ES-I3 (cell line): ENCODE measurements around the gene HDC.

Experiments
- H3K36me3 ChIP-seq: 2 replicates; pipeline ENCODE4 v1.6.1; 2013; ENCODE audit warnings: mild to moderate bottlenecking, low read length, control low read depth, moderate library complexity; ENCODE audit not compliant: insufficient read depth
- H3K4me1 ChIP-seq: 2 replicates; pipeline ENCODE4 v1.6.1; 2013; ENCODE audit warnings: mild to moderate bottlenecking, control low read depth, low read length; ENCODE audit not compliant: insufficient read depth
- H3K9ac ChIP-seq: 2 replicates; pipeline ENCODE4 v1.6.1; 2013; ENCODE audit warnings: low read depth, mild to moderate bottlenecking, low read length, moderate library complexity
- H3K9me3 ChIP-seq: 2 replicates; pipeline ENCODE4 v1.6.1; 2013; ENCODE audit warnings: mild to moderate bottlenecking, low read length, moderate library complexity; ENCODE audit not compliant: control insufficient read depth, insufficient read depth

The HDC gene

GRCh38 chr15:50227076-50227475 lies 38.5 kb downstream of the HDC start:
- no peaks in the 10 kb centered on the region for H3K4me1 ChIP-seq
- no peaks in the 10 kb centered on the region for H3K9me3 ChIP-seq
- H3K9ac ChIP-seq: no peak overlapping the region
- no peaks in the 10 kb centered on the region for H3K36me3 ChIP-seq

- H3K36me3 ChIP-seq: no peaks in the 10 kb centered on the region
- no peaks in the 10 kb centered on the region for H3K9me3 ChIP-seq
- H3K4me1 ChIP-seq: no peaks in the 10 kb centered on the region
- H3K9ac ChIP-seq: no peak overlapping the region
These were observed 39.6 kb downstream of the HDC start for GRCh38 chr15:50225938-50226337.

- H3K9me3 ChIP-seq: no peaks in the 10 kb centered on the region
- no peaks in the 10 kb centered on the region for H3K36me3 ChIP-seq
- H3K9ac ChIP-seq: no peak overlapping the region
- H3K4me1 ChIP-seq: no peaks in the 10 kb centered on the region
These were observed 40.5 kb downstream of the HDC start for GRCh38 chr15:50225057-50225456.

GRCh38 chr15:50224606-50225005 lies 40.9 kb downstream of the HDC start:
- Histone ChIP-seq H3K4me1 (no peaks in the 10 kb centered on the region), H3K9ac (no peak overlapping the region), H3K9me3 (no peaks in the 10 kb centered on the region), H3K36me3 (no peaks in the 10 kb centered on the region)

- no peaks in the 10 kb centered on the region for H3K36me3 ChIP-seq
- no peaks in the 10 kb centered on the region for H3K4me1 ChIP-seq
- H3K9me3 ChIP-seq: no peaks in the 10 kb centered on the region
- H3K9ac ChIP-seq: no peak overlapping the region
These were observed 43.3 kb downstream of the HDC start for GRCh38 chr15:50222181-50222580.

DNA sequence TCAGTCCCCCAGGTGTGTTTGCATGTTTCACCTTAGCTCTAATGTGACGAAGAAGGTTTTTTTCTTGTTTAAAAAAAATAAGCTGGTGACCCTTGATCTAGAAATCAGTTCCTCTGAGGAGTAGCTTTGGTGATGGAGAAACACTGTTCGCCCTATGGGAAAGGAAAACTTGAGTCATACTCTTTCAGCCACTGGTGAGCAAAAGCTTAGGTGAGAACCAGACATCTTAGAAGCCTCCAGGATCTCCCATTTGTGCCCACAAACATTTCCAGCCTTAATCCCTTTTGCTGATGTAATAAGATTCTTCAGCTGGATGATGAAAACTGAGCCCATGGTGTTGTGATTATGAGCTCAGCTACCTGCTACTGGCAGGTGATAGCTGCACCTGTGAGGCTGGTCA lies 45.7 kb downstream of the HDC start:
- no peaks in the 10 kb centered on the region for H3K36me3 ChIP-seq
- no peaks in the 10 kb centered on the region for H3K4me1 ChIP-seq
- H3K9me3 ChIP-seq: no peaks in the 10 kb centered on the region
- H3K9ac ChIP-seq: no peak overlapping the region

DNA sequence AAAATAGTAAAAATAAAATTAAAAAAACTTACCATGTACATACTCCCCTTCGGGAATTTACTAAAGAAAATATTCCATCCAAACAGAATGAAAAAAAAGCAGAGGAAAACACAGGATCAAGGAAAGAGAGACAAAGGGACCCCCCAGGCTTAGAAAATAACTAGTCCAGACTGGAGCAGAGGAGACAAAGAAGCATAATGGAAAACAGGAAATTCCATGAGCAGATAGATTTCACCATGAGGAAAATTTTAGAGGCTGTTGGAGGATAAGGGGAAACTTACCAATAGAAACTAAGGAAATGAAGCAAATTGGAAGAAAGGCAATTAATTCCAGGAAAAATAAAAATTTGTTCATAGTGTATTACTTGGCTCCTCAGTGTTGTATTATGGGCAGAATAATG lies 46.8 kb downstream of the HDC start:
- Histone ChIP-seq H3K9me3 (no peaks in the 10 kb centered on the region), H3K9ac (no peak overlapping the region), H3K4me1 (no peaks in the 10 kb centered on the region), H3K36me3 (no peaks in the 10 kb centered on the region)

DNA sequence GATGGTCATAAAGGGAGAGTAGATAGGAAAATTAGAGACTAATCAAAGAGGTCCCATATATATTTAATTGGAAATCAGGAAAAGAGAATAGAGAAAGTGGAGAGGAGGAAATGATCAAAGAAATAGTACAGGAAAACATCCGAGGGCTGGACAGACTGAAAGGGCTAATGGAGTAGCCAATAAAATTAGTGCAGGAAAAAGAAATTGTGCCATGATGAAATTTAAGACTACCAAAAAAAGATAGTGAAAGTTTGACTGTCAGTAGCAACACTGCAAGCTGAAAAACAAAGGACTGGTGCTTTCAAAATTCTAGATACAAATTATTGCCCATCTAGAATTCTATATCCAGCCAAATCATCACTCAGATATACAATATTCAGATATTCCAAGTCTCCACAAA lies 47.2 kb downstream of the HDC start:
- Histone ChIP-seq H3K9me3 (no peaks in the 10 kb centered on the region), H3K9ac (no peak overlapping the region), H3K36me3 (no peaks in the 10 kb centered on the region), H3K4me1 (no peaks in the 10 kb centered on the region)

DNA sequence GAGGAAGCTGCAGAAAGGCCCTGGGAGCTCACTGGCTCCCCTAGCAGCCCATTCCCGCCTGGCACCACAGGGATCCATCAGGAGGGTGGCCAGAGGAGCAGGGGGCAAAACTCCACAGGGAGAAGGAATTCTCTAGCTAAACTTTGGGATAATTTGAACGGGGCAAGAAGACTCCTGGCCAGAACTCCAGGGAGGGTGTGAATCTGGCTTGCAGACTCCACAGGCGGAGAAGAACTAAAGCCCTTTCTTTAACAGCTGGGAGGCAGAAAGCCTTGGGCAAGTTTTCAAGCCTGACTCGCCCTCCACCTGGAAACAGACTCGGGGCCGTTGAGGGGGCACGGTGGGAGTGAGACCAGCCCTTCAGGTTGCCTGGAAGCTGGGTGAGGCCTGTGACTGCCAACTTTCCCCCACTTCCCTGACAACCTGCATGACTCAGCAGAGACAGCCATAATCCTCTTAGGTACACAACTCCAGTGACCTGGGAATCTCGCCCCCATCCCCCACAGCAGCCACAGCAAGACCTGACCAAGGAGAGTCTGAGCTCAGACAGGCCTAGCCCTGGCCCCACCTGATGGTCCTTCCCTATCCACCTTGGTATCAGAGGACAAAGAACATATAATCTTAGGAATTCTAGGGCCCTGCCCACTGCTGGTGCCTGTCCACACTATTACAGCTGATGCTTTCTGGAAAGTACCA lies 54.9 kb downstream of the HDC start:
- H3K4me1 ChIP-seq: peaks cover 8% of the 10 kb centered on the region; the same call in 1 of the 2 replicates
- H3K36me3 ChIP-seq: no peaks in the 10 kb centered on the region
- H3K9ac ChIP-seq: no peak overlapping the region
- H3K9me3 ChIP-seq: no peaks in the 10 kb centered on the region

GRCh38 chr15:50209809-50210208 lies 55.7 kb downstream of the HDC start:
- H3K36me3 ChIP-seq: no peaks in the 10 kb centered on the region

GRCh38 chr15:50206020-50206419 lies 59.5 kb downstream of the HDC start:
- Histone ChIP-seq H3K4me1 (peaks cover 8% of the 10 kb centered on the region; the same call in 1 of the 2 replicates), H3K9me3 (no peaks in the 10 kb centered on the region), H3K36me3 (no peaks in the 10 kb centered on the region), H3K9ac (no peak overlapping the region)

More at GRCh38 chr15:50209809-50210208, 55.7 kb downstream of the HDC start:
- Histone ChIP-seq H3K9me3 (no peaks in the 10 kb centered on the region), H3K4me1 (peaks cover 8% of the 10 kb centered on the region; the same call in 1 of the 2 replicates), H3K9ac (no peak overlapping the region)

DNA sequence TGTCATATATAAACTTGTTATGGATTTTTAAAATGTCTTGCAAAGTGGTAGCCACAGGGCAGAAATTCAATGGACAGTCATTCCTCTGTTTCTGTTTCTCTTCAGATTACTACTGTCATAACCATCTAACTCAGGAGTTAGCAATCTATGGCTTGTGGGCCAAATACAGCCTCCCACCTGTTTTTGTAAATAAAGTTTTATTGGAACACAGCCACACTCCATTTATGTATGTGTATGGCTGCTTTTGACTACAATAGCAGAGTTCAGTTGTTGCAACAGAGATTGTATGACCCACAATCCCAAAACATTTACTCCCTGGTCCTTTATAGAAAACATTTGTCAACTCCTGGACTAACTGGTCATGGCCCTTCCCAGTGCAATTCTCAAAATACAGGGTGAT lies 63.5 kb downstream of the HDC start:
- no peaks in the 10 kb centered on the region for H3K36me3 ChIP-seq

GRCh38 chr15:50192926-50193620 lies 72.5 kb downstream of the HDC start:
- Histone ChIP-seq H3K36me3 (no peaks in the 10 kb centered on the region), H3K9ac (no peak overlapping the region), H3K9me3 (no peaks in the 10 kb centered on the region), H3K4me1 (no peaks in the 10 kb centered on the region)

More for the DNA sequence above, 63.5 kb downstream of the HDC start:
- Histone ChIP-seq H3K9ac (no peak overlapping the region), H3K4me1 (no peaks in the 10 kb centered on the region), H3K9me3 (no peaks in the 10 kb centered on the region)

DNA sequence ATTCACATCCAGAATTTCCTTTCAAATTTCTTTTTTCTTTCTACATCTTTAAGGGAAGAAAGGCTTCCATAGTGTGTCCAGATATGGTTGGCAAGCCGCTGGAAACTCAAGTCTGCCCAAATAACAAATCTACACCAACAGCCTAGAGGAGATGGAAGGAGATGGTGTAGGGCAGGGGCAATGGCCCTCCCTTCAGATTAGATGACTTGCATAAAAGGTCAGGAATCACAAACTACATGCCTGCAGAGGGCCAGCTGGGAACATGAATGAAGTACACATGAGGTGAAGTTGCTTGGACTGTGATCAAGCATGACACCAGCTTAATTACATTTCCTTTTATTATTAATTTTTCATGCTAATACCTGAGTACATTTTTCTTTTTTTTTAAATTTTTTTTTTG lies 73.4 kb downstream of the HDC start:
- Histone ChIP-seq H3K36me3 (no peaks in the 10 kb centered on the region), H3K4me1 (no peaks in the 10 kb centered on the region), H3K9ac (no peak overlapping the region), H3K9me3 (no peaks in the 10 kb centered on the region)
